ENCODE data around the gene ARID5B. TPM values are rescaled to one million over a fixed set of nuclear protein-coding genes. Genes with fewer than 3 reads are reported as not detected.

ARID5B gene
- total RNA-seq, 1 donor from 2014 or later, result 15.8 TPM

GRCh38 chr10:62047228-62047892 is 145.9 kb downstream of the ARID5B start:
- DNase-seq (ENCODE audit: low read depth), result no peak

GRCh38 chr10:62047960-62048383 is 146.5 kb downstream of the ARID5B start:
- no peak for DNase-seq (ENCODE audit: low read depth)

GRCh38 chr10:62048470-62048869 is 147.0 kb downstream of the ARID5B start:
- DNase-seq (ENCODE audit: low read depth), result no peak

GRCh38 chr10:62048919-62049623 is 147.6 kb downstream of the ARID5B start:
- DNase-seq (ENCODE audit: low read depth), result peak; percentile 97

- no peak for DNase-seq (ENCODE audit: low read depth)
Measured at GRCh38 chr10:62049624-62050345, 148.3 kb downstream of the ARID5B start.

GRCh38 chr10:62050346-62050892 is 148.9 kb downstream of the ARID5B start:
- no peak for DNase-seq (ENCODE audit: low read depth)

GRCh38 chr10:62050893-62051433 is 149.5 kb downstream of the ARID5B start:
- DNase-seq (ENCODE audit: low read depth), result peak; percentile 91

- DNase-seq (ENCODE audit: low read depth), result no peak
Measured at GRCh38 chr10:62052276-62052675, 150.8 kb downstream of the ARID5B start.

GRCh38 chr10:62053860-62054259 is 152.4 kb downstream of the ARID5B start:
- DNase-seq (ENCODE audit: low read depth), result no peak

GRCh38 chr10:62054408-62054807 is 152.9 kb downstream of the ARID5B start:
- no peak for DNase-seq (ENCODE audit: low read depth)

GRCh38 chr10:62054830-62055229 is 153.3 kb downstream of the ARID5B start:
- DNase-seq (ENCODE audit: low read depth), result no peak

GRCh38 chr10:62056219-62056618 is 154.7 kb downstream of the ARID5B start:
- DNase-seq (ENCODE audit: low read depth), result no peak

- DNase-seq (ENCODE audit: low read depth), result no peak
Measured at GRCh38 chr10:62056698-62057097, 155.2 kb downstream of the ARID5B start.

- no peak for DNase-seq (ENCODE audit: low read depth)
Measured at GRCh38 chr10:62057359-62057758, 155.9 kb downstream of the ARID5B start.

- no peak for DNase-seq (ENCODE audit: low read depth)
Measured at GRCh38 chr10:62057850-62058249, 156.4 kb downstream of the ARID5B start.

GRCh38 chr10:62058476-62058875 is 157.0 kb downstream of the ARID5B start:
- DNase-seq (ENCODE audit: low read depth), result no peak

GRCh38 chr10:62058896-62059216 is 157.4 kb downstream of the ARID5B start:
- DNase-seq (ENCODE audit: low read depth), result no peak

- no peak for DNase-seq (ENCODE audit: low read depth)
Measured at GRCh38 chr10:62059217-62059920, 157.9 kb downstream of the ARID5B start.

GRCh38 chr10:62062028-62062427 is 160.5 kb downstream of the ARID5B start:
- DNase-seq (ENCODE audit: low read depth), result no peak

GRCh38 chr10:62062752-62063512 is 161.4 kb downstream of the ARID5B start:
- DNase-seq (ENCODE audit: low read depth), result no peak
